ENCODE data around the gene VAPA.

- TF ChIP-seq POLR2A (IDR thresholded peaks at IDR 0.05) (no peak), CTCF (IDR thresholded peaks at IDR 0.05) (no peak), EP300 (IDR thresholded peaks at IDR 0.05) (no peak)
Measured at GRCh38 chr18:9914334-9914583, 443 bp downstream of the VAPA start.

All from suprapubic skin (tissue), 3 donors.